ENCODE measurements around the gene ST6GAL1. TPM values are rescaled to one million over a fixed set of nuclear protein-coding genes. Genes with fewer than 3 reads are reported as not detected.

The ST6GAL1 gene
- total and polyA plus RNA-seq, 12 donors: 19.5 to 94.7 (median 65.8) TPM

DNA sequence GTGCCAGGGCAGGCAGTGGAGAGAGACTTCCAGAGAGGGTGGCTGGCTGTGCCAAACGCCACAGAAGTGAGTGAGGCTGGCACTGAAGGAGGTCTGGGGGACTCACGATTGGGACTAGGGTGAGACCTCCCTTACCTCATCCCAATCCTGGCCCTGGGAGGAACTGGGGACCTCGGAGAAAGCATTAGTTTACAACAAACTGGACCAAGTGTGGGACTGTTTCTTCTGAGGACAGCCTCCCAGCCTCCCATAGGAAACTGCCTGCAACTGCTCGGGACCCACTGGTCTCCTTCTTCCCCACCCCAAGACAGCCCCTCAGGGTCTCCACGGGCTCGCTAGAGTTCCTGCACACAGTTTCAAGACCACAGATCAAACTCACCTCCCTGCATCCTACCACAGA, 45.4 kb downstream of the ST6GAL1 start:
- H3K4me3 ChIP-seq: no peak overlapping the region
- 78 to 82% methylated on average over 6 of the region's 6 CpGs for WGBS, 2 donors
- intact Hi-C loops (cut with DNase I): loop anchor here in 6 of 10 donors (2.0 to 5.0 kb wide), 5 partner anchors 33 to 45 kb away; partner anchors contain the start of gene ST6GAL1 (in 4 of the 6)
- peak overlapping the region; percentile 62 to 94 (median 88) for H3K27ac ChIP-seq
- TF ChIP-seq, protein P1, sequence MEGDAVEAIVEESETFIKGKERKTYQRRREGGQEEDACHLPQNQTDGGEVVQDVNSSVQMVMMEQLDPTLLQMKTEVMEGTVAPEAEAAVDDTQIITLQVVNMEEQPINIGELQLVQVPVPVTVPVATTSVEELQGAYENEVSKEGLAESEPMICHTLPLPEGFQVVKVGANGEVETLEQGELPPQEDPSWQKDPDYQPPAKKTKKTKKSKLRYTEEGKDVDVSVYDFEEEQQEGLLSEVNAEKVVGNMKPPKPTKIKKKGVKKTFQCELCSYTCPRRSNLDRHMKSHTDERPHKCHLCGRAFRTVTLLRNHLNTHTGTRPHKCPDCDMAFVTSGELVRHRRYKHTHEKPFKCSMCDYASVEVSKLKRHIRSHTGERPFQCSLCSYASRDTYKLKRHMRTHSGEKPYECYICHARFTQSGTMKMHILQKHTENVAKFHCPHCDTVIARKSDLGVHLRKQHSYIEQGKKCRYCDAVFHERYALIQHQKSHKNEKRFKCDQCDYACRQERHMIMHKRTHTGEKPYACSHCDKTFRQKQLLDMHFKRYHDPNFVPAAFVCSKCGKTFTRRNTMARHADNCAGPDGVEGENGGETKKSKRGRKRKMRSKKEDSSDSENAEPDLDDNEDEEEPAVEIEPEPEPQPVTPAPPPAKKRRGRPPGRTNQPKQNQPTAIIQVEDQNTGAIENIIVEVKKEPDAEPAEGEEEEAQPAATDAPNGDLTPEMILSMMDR (IDR thresholded peaks at IDR 0.05): no peak
- no peak for DNase-seq
- H3K27me3 ChIP-seq: no peaks in the 10 kb centered on the region
- peaks cover 3 to 74% (median 67%) of the 10 kb centered on the region in 9 donors for H3K4me1 ChIP-seq
- peaks cover 0 to 61% (median 5%) of the 10 kb centered on the region in 9 donors for H3K36me3 ChIP-seq
- peak in 1 of 8 donors; percentile 3 for ATAC-seq
- no peaks in the 10 kb centered on the region for H3K9me3 ChIP-seq

DNA sequence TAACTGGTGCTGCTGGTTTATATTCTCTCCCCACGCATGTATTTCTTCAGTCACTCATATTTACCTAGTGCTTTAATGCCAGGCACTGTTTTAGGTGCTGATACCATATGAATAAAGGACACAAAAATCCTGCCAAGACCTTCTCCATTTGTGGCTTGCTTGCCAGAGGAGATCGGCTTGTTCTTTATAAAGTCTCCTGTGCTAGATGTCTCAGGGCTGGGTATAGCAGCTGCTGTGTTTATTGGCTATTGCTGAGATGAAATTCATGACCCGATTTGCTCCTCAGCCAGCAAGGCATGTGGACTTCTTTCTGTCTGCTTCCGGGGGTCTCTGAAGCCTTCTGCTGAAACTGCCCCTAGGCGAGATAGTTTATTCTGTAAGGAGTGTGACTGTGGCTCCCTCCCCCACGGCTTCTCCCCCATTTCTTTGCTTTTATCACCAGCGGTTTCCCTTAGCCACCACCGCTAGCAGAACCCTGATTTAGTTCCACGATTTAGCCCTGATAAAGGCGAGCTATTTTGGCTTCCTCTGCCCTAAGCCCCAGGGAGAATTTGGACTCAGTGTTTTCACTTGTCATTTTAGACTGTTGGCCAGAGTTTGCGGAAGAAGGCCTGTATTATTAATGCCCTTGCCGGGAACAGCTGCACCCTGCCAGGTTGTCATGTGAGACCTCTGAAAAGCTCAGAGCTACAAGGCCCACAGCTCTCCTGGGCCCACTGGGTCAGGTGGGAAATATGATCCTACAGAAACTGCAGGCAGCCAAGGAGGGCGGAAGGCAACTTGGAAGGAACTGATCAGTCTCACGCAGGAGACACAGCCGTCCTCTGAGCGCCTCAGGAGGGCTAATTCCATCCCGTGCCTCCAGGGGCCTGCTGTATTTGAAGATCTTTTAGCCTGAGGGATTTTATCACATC, 46.8 kb downstream of the ST6GAL1 start:
- DNase-seq (peak; percentile 65 to 79), ATAC-seq (peak; percentile 84 to 92 (median 88))
- Histone ChIP-seq H3K9me3 (no peaks in the 10 kb centered on the region), H3K4me1 (peaks cover 3 to 65% (median 55%) of the 10 kb centered on the region in 9 donors), H3K27me3 (no peaks in the 10 kb centered on the region), H3K4me3 (peak overlapping the region in 5 of 10 donors; percentile 3 to 28 (median 15)), H3K27ac (peak overlapping the region; percentile 62 to 94 (median 88)), H3K36me3 (peaks cover 0 to 69% (median 5%) of the 10 kb centered on the region in 9 donors)
- 14 to 16% methylated on average over 17 of the region's 17 CpGs for WGBS, 2 donors
- TF ChIP-seq, protein P1 (IDR thresholded peaks at IDR 0.05): peak in 4 of 9 donors; percentile 8 to 22 (median 16)
- intact Hi-C loops (cut with DNase I): loop anchor here in 6 of 10 donors (2.0 to 5.0 kb wide), 5 partner anchors 35 to 46 kb away; partner anchors contain the start of gene ST6GAL1 (in 4 of the 6)

DNA sequence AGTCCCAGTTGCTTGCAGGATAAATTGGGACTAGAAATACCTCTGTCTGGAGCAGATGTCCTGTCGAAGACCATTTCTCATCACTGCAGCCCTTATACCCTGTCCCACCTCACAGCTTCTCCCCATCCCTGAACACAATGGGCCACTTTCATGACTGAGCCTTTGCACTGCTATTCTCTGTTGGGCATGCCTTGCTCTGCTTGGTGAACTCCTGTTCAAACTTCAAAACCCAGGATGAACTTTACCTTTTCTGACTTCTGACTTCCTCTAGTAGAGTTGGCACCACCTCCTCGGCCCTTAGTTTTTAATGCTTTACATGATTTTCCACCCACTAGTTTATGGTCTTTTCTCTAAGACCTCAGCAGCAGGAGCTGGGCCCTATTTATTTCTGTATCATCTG, 48.4 kb downstream of the ST6GAL1 start:
- WGBS, 2 donors: 94 to 98% methylated on average over 2 of the region's 2 CpGs
- DNase-seq: no peak
- intact Hi-C loops (cut with DNase I): loop anchor here in 2 of 10 donors (5.0 kb wide), 2 partner anchors 36 to 46 kb away; partner anchors contain the start of gene ST6GAL1 (in 1 of the 2)

DNA sequence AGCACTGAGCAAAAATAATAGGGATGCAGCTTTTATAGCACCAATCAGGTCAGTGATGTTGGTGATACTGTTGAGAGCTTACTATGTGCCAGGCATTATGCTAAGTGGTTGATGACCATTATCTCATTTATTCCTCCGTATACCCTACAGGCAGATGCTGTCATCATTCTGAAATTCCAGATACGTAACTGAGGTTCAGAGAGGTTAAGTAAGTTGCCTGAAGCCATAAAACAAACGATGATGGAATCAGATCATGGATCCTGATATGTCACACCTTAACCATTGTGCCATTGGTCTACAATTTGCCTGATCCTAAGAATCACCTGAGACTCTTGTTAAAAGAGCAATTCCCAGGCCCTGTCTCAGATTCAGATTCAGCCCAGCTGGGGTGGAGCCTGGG, 49.5 kb downstream of the ST6GAL1 start:
- H3K36me3 ChIP-seq: peaks cover 0 to 55% (median 0%) of the 10 kb centered on the region in 9 donors
- TF ChIP-seq, protein P1 (IDR thresholded peaks at IDR 0.05): no peak
- H3K4me3 ChIP-seq: no peak overlapping the region
- ATAC-seq (no peak), DNase-seq (no peak)
- peak overlapping the region in 3 of 10 donors; percentile 36 to 92 (median 85) for H3K27ac ChIP-seq
- intact Hi-C loops (cut with DNase I): loop anchor here in 3 of 10 donors (5.0 to 10.0 kb wide), 3 partner anchors 38 to 125 kb away; partner anchors contain the start of gene ST6GAL1 (in 1 of the 3)
- no peaks in the 10 kb centered on the region for H3K27me3 ChIP-seq
- WGBS, 2 donors: 70 to 76% methylated on average over 3 of the region's 3 CpGs
- peaks cover 3 to 66% (median 58%) of the 10 kb centered on the region in 9 donors for H3K4me1 ChIP-seq
- H3K9me3 ChIP-seq: no peaks in the 10 kb centered on the region

More for the DNA sequence above, 48.4 kb downstream of the ST6GAL1 start:
- ATAC-seq: no peak
- peak overlapping the region in 8 of 10 donors; percentile 85 to 94 (median 90) for H3K27ac ChIP-seq
- peaks cover 0 to 63% (median 0%) of the 10 kb centered on the region in 9 donors for H3K36me3 ChIP-seq
- TF ChIP-seq, protein P1 (IDR thresholded peaks at IDR 0.05): no peak
- no peak overlapping the region for H3K4me3 ChIP-seq
- no peaks in the 10 kb centered on the region for H3K9me3 ChIP-seq
- peaks cover 3 to 69% (median 60%) of the 10 kb centered on the region in 9 donors for H3K4me1 ChIP-seq
- no peaks in the 10 kb centered on the region for H3K27me3 ChIP-seq

Data from heart right ventricle (tissue), 16 donors.